GM20431 (cell line): Measurements from ENCODE around the gene CNKSR1.
"Not testable (repeated sequence)": the region's sequence is repeated elsewhere in the genome, so short reads cannot be mapped to it uniquely, and the experiment has no call there.

Source experiments
- in situ Hi-C: fragments of 300-500 bp; cut with MseI, MboI; formaldehyde crosslinking; loops from one replicate; pipeline ENCODE4 v1.15.0; 2020; ENCODE audit warnings: low sequenced_read_pairs; ENCODE audit not compliant: unreplicated experiment

The CNKSR1 gene

GRCh38 chr1:26218906-26219494, 41.7 kb downstream of the CNKSR1 start:
- in situ Hi-C loops = no loop called here

DNA sequence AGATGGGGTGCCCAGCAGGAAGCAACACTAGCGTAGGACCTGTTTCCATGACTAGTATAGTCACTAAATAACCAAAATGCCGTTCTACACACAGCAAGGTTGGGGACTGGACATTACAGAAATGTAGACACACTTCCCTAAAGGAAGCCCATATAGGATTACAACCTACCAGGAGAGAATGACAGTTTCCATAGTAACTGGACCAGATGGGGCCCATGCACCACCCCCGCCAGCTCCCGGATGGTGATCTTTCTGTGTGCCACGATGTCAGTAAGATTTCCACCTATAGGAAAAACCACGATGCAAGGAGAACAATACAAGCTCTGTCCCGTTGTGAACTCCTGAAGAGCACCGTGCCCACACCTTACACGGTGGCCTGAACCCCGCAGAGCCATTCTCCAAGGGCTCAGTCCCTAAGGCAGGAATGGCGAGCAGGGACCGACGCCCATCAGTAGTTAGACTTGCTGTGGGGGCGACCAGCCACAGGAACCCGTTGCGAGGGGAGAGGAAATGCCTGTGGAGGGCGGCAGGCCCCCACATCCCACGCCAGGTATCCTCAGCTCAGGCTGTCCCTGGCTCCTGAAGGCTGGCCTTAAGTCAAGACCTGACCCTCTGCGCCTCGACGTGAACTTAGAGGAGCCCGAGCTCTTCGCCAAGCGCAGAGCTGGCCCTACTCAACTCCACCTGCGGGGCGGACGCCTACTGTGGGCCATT, 43.1 kb downstream of the CNKSR1 start:
- in situ Hi-C loops = no loop called here

DNA sequence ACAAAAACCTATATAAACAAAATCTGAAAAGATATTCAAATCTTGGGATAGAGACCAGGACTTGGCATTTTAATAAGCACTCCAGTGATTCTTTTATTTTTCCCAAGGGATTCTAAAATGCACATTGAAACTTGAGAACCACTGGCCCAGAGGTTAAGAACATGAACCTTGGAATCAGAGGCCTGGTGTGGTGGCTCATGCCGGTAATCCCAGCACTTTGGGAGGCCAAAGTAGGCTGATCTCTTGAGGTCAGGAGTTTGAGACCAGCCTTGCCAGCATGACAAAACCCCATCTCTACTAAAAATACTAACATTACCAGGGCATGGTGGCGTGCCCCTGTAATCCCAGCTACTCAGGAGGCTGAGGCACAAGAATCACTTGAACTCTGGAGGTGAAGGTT, 43.8 kb downstream of the CNKSR1 start:
- in situ Hi-C loops = no loop called here

GRCh38 chr1:26224606-26225005, 47.3 kb downstream of the CNKSR1 start:
- in situ Hi-C loops = no loop called here

DNA sequence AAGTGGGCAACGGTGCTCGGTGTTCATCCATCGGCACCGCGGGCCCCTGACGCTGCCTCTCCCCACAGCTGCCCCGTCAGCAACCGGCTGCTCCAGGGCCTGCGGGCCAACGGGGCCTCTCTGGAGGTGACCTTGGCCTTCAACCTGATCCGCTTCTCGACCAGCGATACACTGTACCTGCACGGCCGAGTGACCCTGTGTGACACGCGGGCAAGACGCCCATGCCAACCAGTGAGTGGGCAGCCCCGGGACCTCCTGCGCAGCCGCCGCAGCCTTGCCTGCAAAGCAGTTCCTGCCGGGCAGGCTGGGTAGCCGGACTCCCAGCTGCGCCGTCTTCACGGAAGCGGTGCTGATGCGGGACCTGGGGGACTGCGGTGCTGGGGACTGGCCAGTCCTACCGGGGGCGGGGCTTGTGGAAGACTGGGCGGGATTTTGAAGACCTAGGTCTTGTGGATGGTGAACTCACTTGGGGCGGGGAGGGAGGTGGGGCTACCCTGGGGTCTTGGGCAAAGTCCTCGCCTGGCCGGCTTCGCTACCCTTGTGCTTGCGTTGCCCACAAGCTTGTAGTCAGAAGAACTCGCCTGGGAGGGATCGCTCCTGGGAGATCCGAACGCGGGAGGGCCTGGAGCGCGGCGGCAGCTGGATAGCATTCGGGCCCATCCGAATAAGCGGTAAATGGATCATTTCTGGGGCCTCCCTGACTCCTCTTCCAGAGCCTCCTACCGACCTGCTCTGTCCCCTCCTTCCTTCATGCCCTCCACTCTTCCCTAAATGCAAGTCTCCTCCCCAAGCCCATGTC, 47.9 kb downstream of the CNKSR1 start:
- in situ Hi-C loops = no loop called here

DNA sequence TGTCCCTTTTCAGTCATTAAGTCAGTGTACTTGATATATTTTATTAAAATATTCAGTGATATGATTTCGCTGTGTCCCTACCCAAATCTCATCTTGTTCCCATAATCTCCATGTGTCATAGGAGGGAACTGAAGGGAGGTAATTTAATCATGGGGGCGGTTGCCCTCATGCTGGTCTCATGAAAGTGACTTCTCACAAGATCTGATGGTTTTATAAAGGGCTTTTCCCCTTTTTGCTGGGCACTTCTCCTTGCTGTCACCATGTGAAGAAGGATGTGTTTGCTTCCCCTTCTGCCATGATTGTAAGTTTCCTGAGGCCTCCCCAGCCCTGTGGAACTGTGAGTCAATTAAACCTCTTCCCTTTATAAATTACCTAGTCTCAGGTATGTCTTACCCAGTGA, 53.4 kb downstream of the CNKSR1 start:
- in situ Hi-C loops = not testable (repeated sequence)

GRCh38 chr1:26233903-26234643, 56.8 kb downstream of the CNKSR1 start, which contains the start of gene CEP85:
Gene CEP85, plus strand, starts transcription at chr1:26234200. Its CDS starts 5,584 bp downstream, at chr1:26239784.
- in situ Hi-C loops = no loop called here

DNA sequence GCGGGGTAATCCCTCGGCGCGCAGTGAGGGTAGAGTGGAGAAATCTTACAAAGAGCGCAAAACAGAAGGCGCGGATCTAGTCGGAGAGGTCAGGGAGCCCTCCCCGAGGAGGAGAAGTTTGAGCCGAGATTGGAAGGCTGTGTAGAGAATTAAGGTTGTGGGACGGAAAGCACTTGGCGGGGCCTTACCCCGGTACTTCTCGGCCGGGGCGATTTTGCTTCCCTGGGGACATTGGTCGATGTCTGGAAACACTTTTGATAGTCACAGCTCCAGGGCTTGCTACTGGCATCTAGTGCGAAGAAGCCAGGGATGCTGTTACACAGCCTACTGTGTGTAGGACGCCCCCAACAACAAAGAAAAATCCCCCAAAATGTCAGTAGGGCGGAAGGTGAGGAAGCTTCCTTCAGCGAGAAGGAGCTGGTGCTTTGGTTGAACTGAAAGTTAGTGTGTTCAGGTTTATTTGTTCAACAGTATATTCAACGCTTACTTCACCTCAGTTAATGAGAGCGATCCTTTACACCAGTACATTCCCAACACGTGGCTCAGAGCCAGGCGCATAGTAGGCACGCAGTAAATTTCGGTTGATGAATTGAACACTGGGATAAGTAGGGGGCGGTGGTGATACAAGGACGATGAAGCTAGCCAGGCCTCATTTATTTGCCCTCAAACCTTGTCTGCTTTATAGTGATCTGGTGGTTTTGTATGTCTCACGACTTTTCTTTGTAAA, 57.5 kb downstream of the CNKSR1 start:
- in situ Hi-C loops = no loop called here

DNA sequence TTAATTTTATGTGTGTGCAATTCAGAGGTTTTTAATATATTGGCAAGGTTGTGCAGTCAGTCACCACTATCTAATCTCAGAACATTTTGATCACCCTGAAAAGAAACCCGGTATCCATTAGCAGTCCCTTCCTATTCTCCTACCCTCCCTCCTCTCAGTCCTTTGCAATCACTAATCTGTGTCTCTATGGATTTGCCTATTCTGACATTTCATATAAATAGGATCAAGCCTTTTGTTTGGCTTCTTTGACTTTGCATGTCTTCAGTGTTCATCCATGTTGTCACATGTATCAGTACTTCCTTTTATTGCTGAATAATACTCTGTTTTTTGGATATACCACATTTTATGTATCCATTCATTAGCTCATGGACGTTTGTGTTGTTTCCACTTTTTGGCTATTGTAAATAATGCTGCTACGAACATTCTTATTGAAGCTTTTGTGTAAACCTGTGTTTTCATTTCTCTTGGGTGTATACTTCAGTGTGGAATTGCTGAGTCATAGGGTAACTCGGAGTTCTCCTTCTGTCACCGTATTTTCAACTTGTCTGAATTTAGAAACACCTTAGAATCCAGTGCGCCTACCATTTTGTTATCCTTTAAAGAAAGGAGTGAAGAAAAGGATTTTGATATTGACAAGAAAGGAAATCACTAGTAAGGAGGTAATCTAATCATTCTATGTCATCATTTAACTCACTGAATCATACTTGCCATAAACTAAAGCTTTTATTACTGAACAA, 60.1 kb downstream of the CNKSR1 start:
- in situ Hi-C loops = no loop called here
